H9 (cell line): ENCODE data around the gene SOX12. TPM values are rescaled to one million over a fixed set of nuclear protein-coding genes. Genes with fewer than 3 reads are reported as not detected.

Source experiments
- DNase-seq: peaks from one replicate; pipeline ENCODE4 v3.0.0-alpha.2; 2017
- H2AFZ ChIP-seq: one replicate; pipeline ENCODE4 v1.6.1; 2013; ENCODE audit warnings: mild to moderate bottlenecking, low read length, control low read depth, moderate library complexity
- H2AK5ac ChIP-seq: 2 replicates; pipeline ENCODE4 v1.6.1; 2013; ENCODE audit warnings: low read length, control low read depth, mixed read lengths; ENCODE audit not compliant: insufficient read length
- H2BK120ac ChIP-seq: one replicate; pipeline ENCODE4 v1.6.1; 2013; ENCODE audit warnings: low read depth, mild to moderate bottlenecking, low read length, control low read depth, inconsistent platforms; ENCODE audit not compliant: poor library complexity, severe bottlenecking
- H2BK12ac ChIP-seq: 2 replicates; pipeline ENCODE4 v1.6.1; 2013; ENCODE audit warnings: low read length, control low read depth, mixed read lengths, low read depth; ENCODE audit not compliant: insufficient read length
- H2BK15ac ChIP-seq: 2 replicates; pipeline ENCODE4 v1.6.1; 2013; ENCODE audit warnings: low read depth, low read length, control low read depth
- H2BK20ac ChIP-seq: one replicate; pipeline ENCODE4 v1.6.1; 2013; ENCODE audit warnings: low read depth, mild to moderate bottlenecking, low read length, control low read depth, inconsistent platforms; ENCODE audit not compliant: poor library complexity, severe bottlenecking
- H2BK5ac ChIP-seq: 2 replicates; pipeline ENCODE4 v1.6.1; 2013; ENCODE audit warnings: low read length, control low read depth, mixed read lengths; ENCODE audit not compliant: insufficient read length
- H3K14ac ChIP-seq: 2 replicates; pipeline ENCODE4 v1.6.1; 2013; ENCODE audit warnings: low read length, control low read depth; ENCODE audit not compliant: insufficient read depth
- H3K18ac ChIP-seq: 2 replicates; pipeline ENCODE4 v1.6.1; 2013; ENCODE audit warnings: low read depth, mild to moderate bottlenecking, mixed read lengths, low read length, control low read depth; ENCODE audit not compliant: insufficient read length
- H3K23ac ChIP-seq: 2 replicates; pipeline ENCODE4 v1.6.1; 2013; ENCODE audit warnings: low read length, control low read depth, mixed read lengths, low read depth; ENCODE audit not compliant: insufficient read length
- H3K23me2 ChIP-seq: 2 replicates; pipeline ENCODE4 v1.6.1; 2013; ENCODE audit warnings: low read depth, mild to moderate bottlenecking, mixed read lengths, low read length, control low read depth; ENCODE audit not compliant: insufficient read length, poor library complexity, severe bottlenecking
- H3K27ac ChIP-seq: 2 replicates; pipeline ENCODE4 v1.5.1; 2013; ENCODE audit warnings: low read length, control low read depth, mixed read lengths, low read depth; ENCODE audit not compliant: insufficient read length
- H3K27me3 ChIP-seq: 2 replicates; pipeline ENCODE4 v1.6.1; 2013; ENCODE audit warnings: low read length, control low read depth, inconsistent platforms; ENCODE audit not compliant: insufficient read depth
- H3K4ac ChIP-seq: 2 replicates; pipeline ENCODE4 v1.6.1; 2013; ENCODE audit warnings: low read depth, mild to moderate bottlenecking, control low read depth, inconsistent platforms, low read length, moderate library complexity
- H3K4me1 ChIP-seq: 2 replicates; pipeline ENCODE4 v1.6.1; 2013; ENCODE audit warnings: low read length, control low read depth, inconsistent platforms; ENCODE audit not compliant: insufficient read depth
- H3K4me2 ChIP-seq: 2 replicates; pipeline ENCODE4 v1.6.1; 2013; ENCODE audit warnings: low read length, control low read depth, mixed read lengths; ENCODE audit not compliant: insufficient read length, insufficient read depth
- H3K56ac ChIP-seq: 2 replicates; pipeline ENCODE4 v1.6.1; 2013; ENCODE audit warnings: low read depth, mild to moderate bottlenecking, mixed read lengths, low read length, control low read depth; ENCODE audit not compliant: insufficient read length
- H3K79me1 ChIP-seq: 2 replicates; pipeline ENCODE4 v1.6.1; 2013; ENCODE audit warnings: low read depth, mild to moderate bottlenecking, moderate library complexity, low read length, control low read depth, inconsistent platforms; ENCODE audit not compliant: insufficient read depth, poor library complexity, severe bottlenecking
- H3K79me2 ChIP-seq: 2 replicates; pipeline ENCODE4 v1.6.1; 2013; ENCODE audit warnings: low read length, control low read depth, inconsistent platforms; ENCODE audit not compliant: insufficient read depth
- H3K9ac ChIP-seq: 2 replicates; pipeline ENCODE4 v1.6.1; 2013; ENCODE audit warnings: low read length, control low read depth, mixed read lengths; ENCODE audit not compliant: insufficient read length; ENCODE audit errors: extremely low read depth
- H3K9me3 ChIP-seq: one replicate; pipeline ENCODE4 v1.6.1; 2013; ENCODE audit warnings: low read depth, low read length, inconsistent platforms; ENCODE audit not compliant: control insufficient read depth
- H3T11ph ChIP-seq: one replicate; pipeline ENCODE4 v1.6.1; 2013; ENCODE audit warnings: mild to moderate bottlenecking, low read length, control low read depth, inconsistent platforms
- H4K20me1 ChIP-seq: one replicate; pipeline ENCODE4 v1.6.1; 2013; ENCODE audit not compliant: control insufficient read depth, insufficient read length, insufficient read depth
- H4K5ac ChIP-seq: 2 replicates; pipeline ENCODE4 v1.6.1; 2013; ENCODE audit warnings: low read depth, mild to moderate bottlenecking, mixed read lengths, low read length, control low read depth; ENCODE audit not compliant: insufficient read length
- H4K8ac ChIP-seq: replicated peaks from 2 replicates; pipeline ENCODE4 v1.6.1; 2013; ENCODE audit warnings: low read length, control low read depth, mixed read lengths, low read depth; ENCODE audit not compliant: insufficient read length
- H4K91ac ChIP-seq: 2 replicates; pipeline ENCODE4 v1.6.1; 2013; ENCODE audit warnings: low read depth, mild to moderate bottlenecking, moderate library complexity, mixed read lengths, low read length, control low read depth; ENCODE audit not compliant: insufficient read length
- H3K27ac Mint-ChIP-seq, 3 experiments: 2 replicates in 2 of 3; 3 replicates in 1 of 3; pipeline ENCODE4 v1.8.0; 2020 to 2021; ENCODE audit warnings: mixed read lengths in 3 of 3, mild to moderate bottlenecking in 1 of 3, moderate library complexity in 1 of 3
- H3K27me3 Mint-ChIP-seq: 2 replicates; pipeline ENCODE4 v1.8.0; 2021; ENCODE audit warnings: low read depth, mild to moderate bottlenecking, moderate library complexity, mixed read lengths
- H3K36me3 Mint-ChIP-seq, 3 experiments: 2 replicates in 2 of 3; 3 replicates in 1 of 3; pipeline ENCODE4 v1.8.0; 2020 to 2021; ENCODE audit warnings: low read depth in 3 of 3, mixed read lengths in 3 of 3; ENCODE audit not compliant: insufficient read depth in 1 of 3
- H3K4me1 Mint-ChIP-seq, 2 experiments: 2 replicates each; pipeline ENCODE4 v1.8.0; 2020; ENCODE audit warnings: mixed read lengths in 2 of 2
- H3K4me3 Mint-ChIP-seq, 2 experiments: 2 replicates in 1 of 2; 3 replicates in 1 of 2; pipeline ENCODE4 v1.8.0; 2020 to 2021; ENCODE audit warnings: mild to moderate bottlenecking in 2 of 2, mixed read lengths in 2 of 2, moderate library complexity in 1 of 2
- H3K9me3 Mint-ChIP-seq, 2 experiments: 2 replicates in 1 of 2; 3 replicates in 1 of 2; pipeline ENCODE4 v1.8.0; 2020; ENCODE audit warnings: mild to moderate bottlenecking in 2 of 2, mixed read lengths in 2 of 2, moderate library complexity in 1 of 2
- CTCF ChIP-seq: fragments of 200-600 bp; sonication (generic); conservative IDR thresholded peaks from 3 replicates; pipeline ENCODE4 v1.8.0; 2021; ENCODE audit warnings: antibody characterized with exemption, mild to moderate bottlenecking
- WGBS: extraction: QIAGEN DNeasy Blood & Tissue Kit; methylation state at CpG from one replicate; pipeline ENCODE4 v1.1.7; 2013; ENCODE audit warnings: missing lambda C conversion rate, low lambda C conversion rate, mixed read lengths; ENCODE audit not compliant: insufficient read length; ENCODE audit errors: extremely low coverage; 5-methylcytosine and 5-hydroxymethylcytosine counted together
- total RNA-seq: library from RNA; stranded (reverse); gene quantifications from 2 replicates; pipeline ENCODE4 v1.2.1, GENCODE V29; 2021

SOX12 gene
- total RNA-seq, 1 experiment from 2014 or later, result 54.4 TPM

- peaks cover 4 to 8% of the 10 kb centered on the region in 2 experiments; a peak in 3 of 4 replicates for H3K4me1 Mint-ChIP-seq
Measured at GRCh38 chr20:366041-366718, 40.8 kb downstream of the SOX12 start.

More at GRCh38 chr20:366041-366718, 40.8 kb downstream of the SOX12 start:
- Histone ChIP-seq H2AK5ac (no peak overlapping the region), H3K79me1 (no peaks in the 10 kb centered on the region), H3K9me3 (no peaks in the 10 kb centered on the region), H3K27ac (no peak overlapping the region), H3K79me2 (no peaks in the 10 kb centered on the region), H3K27me3 (no peaks in the 10 kb centered on the region), H3K18ac (no peak overlapping the region), H3K9ac (no peak overlapping the region), H4K5ac (no peak overlapping the region), H3K4me1 (no peaks in the 10 kb centered on the region), H2AFZ (no peak overlapping the region), H4K8ac (no peak overlapping the region), H4K91ac (no peak overlapping the region), H2BK12ac (no peak overlapping the region), H2BK120ac (no peak overlapping the region), H2BK15ac (no peak overlapping the region), H2BK20ac (no peak overlapping the region), H4K20me1 (peaks cover 3% of the 10 kb centered on the region), H3T11ph (no peak overlapping the region), H3K4me2 (no peak overlapping the region), H3K23me2 (no peaks in the 10 kb centered on the region), H3K14ac (no peak overlapping the region), H3K4ac (no peak overlapping the region), H2BK5ac (no peak overlapping the region), H3K23ac (no peak overlapping the region), H3K56ac (no peak overlapping the region)
- H3K36me3 Mint-ChIP-seq, result no peaks in the 10 kb centered on the region
- WGBS, result no CpG with 5 or more reads among the region's 7 CpGs
- no peak overlapping the region for H3K27ac Mint-ChIP-seq
- DNase-seq, result no peak
- no peak for TF ChIP-seq CTCF
- H3K27me3 Mint-ChIP-seq, result peaks cover 5% of the 10 kb centered on the region
- H3K9me3 Mint-ChIP-seq, result no peaks in the 10 kb centered on the region
- no peak overlapping the region for H3K4me3 Mint-ChIP-seq
